HG02852 (cell line): ENCODE data around the gene ABCB8.

Experiments used
- ATAC-seq: cut with Tn5 transposase; IDR thresholded peaks from one replicate; pipeline ENCODE4 v1.9.1; 2021; ENCODE audit warnings: mild to moderate bottlenecking, moderate library complexity; ENCODE audit not compliant: unreplicated experiment

ABCB8 gene

GRCh38 chr7:151028131-151028947, at the start of gene ABCB8:
TSS of gene ABCB8 (plus strand) at chr7:151028450. CDS start at chr7:151028516, 66 bp downstream.
- peak; percentile 97 for ATAC-seq

GRCh38 chr7:150979713-150980390, 48.4 kb upstream of the ABCB8 start:
- no peak for ATAC-seq

- no peak for ATAC-seq
These were observed 47.6 kb upstream of the ABCB8 start for GRCh38 chr7:150980663-150981062.

- no peak for ATAC-seq
These were observed 46.6 kb upstream of the ABCB8 start for GRCh38 chr7:150981644-150982043.

- ATAC-seq: no peak
These were observed 45.9 kb upstream of the ABCB8 start for GRCh38 chr7:150982351-150982750.

- ATAC-seq: no peak
These were observed 44.3 kb upstream of the ABCB8 start for GRCh38 chr7:150983893-150984368.

- no peak for ATAC-seq
These were observed 42.1 kb upstream of the ABCB8 start for GRCh38 chr7:150986099-150986512.

GRCh38 chr7:150986556-150986955, 41.7 kb upstream of the ABCB8 start:
- ATAC-seq: no peak

- ATAC-seq: no peak
These were observed 39.7 kb upstream of the ABCB8 start for GRCh38 chr7:150988230-150989226.

GRCh38 chr7:150989456-150989855, 38.8 kb upstream of the ABCB8 start:
- ATAC-seq: no peak

- no peak for ATAC-seq
These were observed 37.6 kb upstream of the ABCB8 start, which contains the start of gene NOS3 for GRCh38 chr7:150990416-150991186. TSS of gene NOS3 (plus strand) at chr7:150991017. CDS start at chr7:150993804, 2,787 bp downstream.

- no peak for ATAC-seq
These were observed 36.1 kb upstream of the ABCB8 start for GRCh38 chr7:150992051-150992640.

GRCh38 chr7:150992833-150993302, 35.4 kb upstream of the ABCB8 start:
- no peak for ATAC-seq

- ATAC-seq: no peak
These were observed 34.7 kb upstream of the ABCB8 start for GRCh38 chr7:150993511-150993910.

GRCh38 chr7:150994141-150994837, 34.0 kb upstream of the ABCB8 start:
- ATAC-seq: no peak

GRCh38 chr7:150994838-150995510, 33.3 kb upstream of the ABCB8 start:
- no peak for ATAC-seq

- ATAC-seq: no peak
These were observed 31.7 kb upstream of the ABCB8 start for GRCh38 chr7:150996376-150997074.

GRCh38 chr7:150997075-150997511, 31.2 kb upstream of the ABCB8 start:
- no peak for ATAC-seq
